ENCODE measurements around the gene RPS5. TPM values are rescaled to one million over a fixed set of nuclear protein-coding genes. Genes with fewer than 3 reads are reported as not detected.

Gene RPS5
- total RNA-seq, 4 donors from 2014 or later: 428 to 1,258 (median 517) TPM

- peak in 1 of 3 donors; percentile 43 for DNase-seq
- no peaks in the 10 kb centered on the region for H3K36me3 ChIP-seq
- no peaks in the 10 kb centered on the region for H3K9me3 ChIP-seq
- H3K27me3 ChIP-seq: no peaks in the 10 kb centered on the region
- TF ChIP-seq POLR2A (IDR thresholded peaks at IDR 0.05) (no peak), CTCF (IDR thresholded peaks at IDR 0.05) (no peak)
- no peak overlapping the region for H3K27ac ChIP-seq
- peaks cover 0 to 39% (median 25%) of the 10 kb centered on the region in 4 donors for H3K4me1 ChIP-seq
- H3K4me3 ChIP-seq: no peak overlapping the region
Measured at GRCh38 chr19:58382997-58383603, 4.0 kb upstream of the RPS5 start.

GRCh38 chr19:58385313-58385890 lies 1.7 kb upstream of the RPS5 start:
- TF ChIP-seq CTCF (IDR thresholded peaks at IDR 0.05) (no peak), POLR2A (IDR thresholded peaks at IDR 0.05) (no peak)
- H3K9me3 ChIP-seq: no peaks in the 10 kb centered on the region
- H3K4me1 ChIP-seq: peaks cover 0 to 27% (median 20%) of the 10 kb centered on the region in 4 donors
- H3K27me3 ChIP-seq: no peaks in the 10 kb centered on the region
- H3K4me3 ChIP-seq: peak overlapping the region in 3 of 4 donors; percentile 72 to 82 (median 78)
- peaks cover 0 to 16% (median 0%) of the 10 kb centered on the region in 3 donors for H3K36me3 ChIP-seq
- no peak for DNase-seq
- peak overlapping the region; percentile 96 to 98 (median 98) for H3K27ac ChIP-seq

GRCh38 chr19:58385891-58386575 lies 1.0 kb upstream of the RPS5 start:
- H3K36me3 ChIP-seq: peaks cover 0 to 20% (median 0%) of the 10 kb centered on the region in 3 donors
- no peak for DNase-seq
- peaks cover 0 to 26% (median 20%) of the 10 kb centered on the region in 4 donors for H3K4me1 ChIP-seq
- peak overlapping the region; percentile 96 to 98 (median 98) for H3K27ac ChIP-seq
- H3K4me3 ChIP-seq: peak overlapping the region; percentile 72 to 82 (median 79)
- TF ChIP-seq CTCF (IDR thresholded peaks at IDR 0.05) (no peak), POLR2A (IDR thresholded peaks at IDR 0.05) (no peak)
- no peaks in the 10 kb centered on the region for H3K27me3 ChIP-seq
- no peaks in the 10 kb centered on the region for H3K9me3 ChIP-seq

GRCh38 chr19:58387338-58388174 lies 487 bp downstream of the RPS5 start:
- Histone ChIP-seq H3K36me3 (peaks cover 0 to 30% (median 0%) of the 10 kb centered on the region in 3 donors), H3K9me3 (no peaks in the 10 kb centered on the region), H3K4me1 (peaks cover 0 to 19% (median 16%) of the 10 kb centered on the region in 4 donors), H3K27ac (peak overlapping the region; percentile 96 to 98 (median 98)), H3K27me3 (no peaks in the 10 kb centered on the region), H3K4me3 (peak overlapping the region; percentile 72 to 82 (median 79))
- DNase-seq: no peak
- TF ChIP-seq CTCF (IDR thresholded peaks at IDR 0.05): no peak
- no peak for TF ChIP-seq POLR2A (IDR thresholded peaks at IDR 0.05)

GRCh38 chr19:58388175-58388526 lies 1.1 kb downstream of the RPS5 start:
- peaks cover 0 to 36% (median 0%) of the 10 kb centered on the region in 3 donors for H3K36me3 ChIP-seq
- H3K4me1 ChIP-seq: peaks cover 0 to 19% (median 16%) of the 10 kb centered on the region in 4 donors
- no peaks in the 10 kb centered on the region for H3K27me3 ChIP-seq
- H3K4me3 ChIP-seq: peak overlapping the region; percentile 72 to 82 (median 79)
- TF ChIP-seq CTCF (IDR thresholded peaks at IDR 0.05) (no peak), POLR2A (IDR thresholded peaks at IDR 0.05) (no peak)
- H3K27ac ChIP-seq: no peak overlapping the region
- no peak for DNase-seq
- no peaks in the 10 kb centered on the region for H3K9me3 ChIP-seq
